Neural progenitor cell (in vitro differentiated cells): ENCODE measurements around the gene SNX7.

ENCODE experiments used
- EZH2 ChIP-seq: fragments of 200-600 bp; sonication (generic); IDR thresholded peaks from 2 replicates; pipeline ENCODE4 v1.6.1; 2017; ENCODE audit warnings: antibody characterized with exemption, mild to moderate bottlenecking, moderate library complexity
- TF ChIP-seq, protein P1 (sequence below): fragments of 200-600 bp; sonication (generic); IDR thresholded peaks from 2 replicates; pipeline ENCODE4 v1.5.1; 2017; ENCODE audit warnings: antibody characterized with exemption, mild to moderate bottlenecking

DNA sequence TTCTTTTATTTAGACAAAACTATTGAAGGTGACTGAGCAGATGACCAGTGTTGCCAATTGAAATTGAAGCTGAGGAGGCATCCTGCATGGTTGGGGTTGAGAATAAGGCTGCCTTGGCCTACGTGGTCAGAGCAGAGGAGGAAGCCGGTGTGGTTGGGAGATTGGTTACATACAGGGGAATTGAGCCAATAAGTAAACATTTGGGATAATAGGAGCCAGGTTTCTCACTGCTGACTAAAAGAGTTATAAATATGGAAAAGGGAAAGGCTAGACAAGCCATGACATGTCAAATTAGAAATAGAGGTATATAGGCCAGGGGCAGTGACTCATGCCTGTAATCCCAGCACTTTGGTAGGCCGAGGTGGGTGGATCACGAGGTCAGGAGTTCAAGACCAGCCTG is 15.8 kb downstream of the SNX7 start:
- TF ChIP-seq, protein P1, sequence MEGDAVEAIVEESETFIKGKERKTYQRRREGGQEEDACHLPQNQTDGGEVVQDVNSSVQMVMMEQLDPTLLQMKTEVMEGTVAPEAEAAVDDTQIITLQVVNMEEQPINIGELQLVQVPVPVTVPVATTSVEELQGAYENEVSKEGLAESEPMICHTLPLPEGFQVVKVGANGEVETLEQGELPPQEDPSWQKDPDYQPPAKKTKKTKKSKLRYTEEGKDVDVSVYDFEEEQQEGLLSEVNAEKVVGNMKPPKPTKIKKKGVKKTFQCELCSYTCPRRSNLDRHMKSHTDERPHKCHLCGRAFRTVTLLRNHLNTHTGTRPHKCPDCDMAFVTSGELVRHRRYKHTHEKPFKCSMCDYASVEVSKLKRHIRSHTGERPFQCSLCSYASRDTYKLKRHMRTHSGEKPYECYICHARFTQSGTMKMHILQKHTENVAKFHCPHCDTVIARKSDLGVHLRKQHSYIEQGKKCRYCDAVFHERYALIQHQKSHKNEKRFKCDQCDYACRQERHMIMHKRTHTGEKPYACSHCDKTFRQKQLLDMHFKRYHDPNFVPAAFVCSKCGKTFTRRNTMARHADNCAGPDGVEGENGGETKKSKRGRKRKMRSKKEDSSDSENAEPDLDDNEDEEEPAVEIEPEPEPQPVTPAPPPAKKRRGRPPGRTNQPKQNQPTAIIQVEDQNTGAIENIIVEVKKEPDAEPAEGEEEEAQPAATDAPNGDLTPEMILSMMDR: no peak
- no peak for TF ChIP-seq EZH2
